GM18909 (cell line): Measurements from ENCODE around the gene SIX2.

ENCODE experiments used
- ATAC-seq: cut with Tn5 transposase; IDR thresholded peaks from one replicate; pipeline ENCODE4 v1.9.1; 2021; ENCODE audit warnings: mild to moderate bottlenecking; ENCODE audit not compliant: unreplicated experiment, poor library complexity

The SIX2 gene

GRCh38 chr2:44972771-44973535, 36.3 kb downstream of the SIX2 start:
- ATAC-seq = no peak

- no peak for ATAC-seq
These were observed 38.3 kb downstream of the SIX2 start for GRCh38 chr2:44970846-44971450.

- ATAC-seq = no peak
These were observed 39.3 kb downstream of the SIX2 start for GRCh38 chr2:44969936-44970335.

GRCh38 chr2:44967727-44968432, 41.4 kb downstream of the SIX2 start:
- ATAC-seq = no peak

GRCh38 chr2:44967056-44967455, 42.2 kb downstream of the SIX2 start:
- ATAC-seq = no peak

- no peak for ATAC-seq
These were observed 43.6 kb downstream of the SIX2 start for GRCh38 chr2:44965684-44966083.

- no peak for ATAC-seq
These were observed 44.5 kb downstream of the SIX2 start for GRCh38 chr2:44964752-44965236.

- no peak for ATAC-seq
These were observed 47.0 kb downstream of the SIX2 start for GRCh38 chr2:44962176-44962695.

- no peak for ATAC-seq
These were observed 48.4 kb downstream of the SIX2 start for GRCh38 chr2:44960871-44961270.

GRCh38 chr2:44959855-44960254, 49.4 kb downstream of the SIX2 start:
- ATAC-seq = no peak

GRCh38 chr2:44957656-44958327, 51.5 kb downstream of the SIX2 start:
- no peak for ATAC-seq

- no peak for ATAC-seq
These were observed 52.4 kb downstream of the SIX2 start for GRCh38 chr2:44956843-44957242.

- ATAC-seq = peak; percentile 55
These were observed 53.5 kb downstream of the SIX2 start for GRCh38 chr2:44955593-44956392.
